Small intestine (tissue), 7 donors: ENCODE data around the gene NDUFS8. TPM values are rescaled to one million over a fixed set of nuclear protein-coding genes. Genes with fewer than 3 reads are reported as not detected.

Experiments used
- DNase-seq, 2 donors: peaks; one replicate each; pipeline versions ENCODE4 v3.0.0 to v3.0.0-alpha.2; 2013
- FAIRE-seq: peaks from 2 replicates; lab custom pipeline; 2012; peaks lifted over from hg19 to GRCh38; lab: Jason Lieb, UNC
- H3K27ac ChIP-seq, 3 donors: one replicate each; pipeline ENCODE4 v1.5.1; 2013; ENCODE audit warnings: low read length in 2 of 3, mild to moderate bottlenecking in 2 of 3, control low read depth in 1 of 3, inconsistent platforms in 1 of 3, low read depth in 1 of 3, moderate library complexity in 1 of 3
- H3K27me3 ChIP-seq, 3 donors: one replicate each; pipeline ENCODE4 v1.6.1; 2013; ENCODE audit warnings: low read length in 3 of 3, inconsistent platforms in 1 of 3; ENCODE audit not compliant: control insufficient read depth in 3 of 3, insufficient read depth in 3 of 3
- H3K36me3 ChIP-seq, 3 donors: one replicate each; pipeline ENCODE4 v1.6.1; 2013; ENCODE audit warnings: low read length in 3 of 3, inconsistent platforms in 1 of 3, low read depth in 1 of 3, mild to moderate bottlenecking in 1 of 3, moderate library complexity in 1 of 3; ENCODE audit not compliant: control insufficient read depth in 3 of 3, insufficient read depth in 2 of 3
- H3K4me1 ChIP-seq, 3 donors: one replicate each; pipeline ENCODE4 v1.6.1; 2013; ENCODE audit warnings: low read length in 2 of 3, inconsistent platforms in 1 of 3, low read depth in 1 of 3, mild to moderate bottlenecking in 1 of 3, moderate library complexity in 1 of 3; ENCODE audit not compliant: control insufficient read depth in 3 of 3, insufficient read depth in 2 of 3
- H3K4me3 ChIP-seq, 3 donors: one replicate each; pipeline ENCODE4 v1.5.1; 2013; ENCODE audit warnings: low read length in 3 of 3, control low read depth in 1 of 3, inconsistent platforms in 1 of 3, low read depth in 1 of 3, mild to moderate bottlenecking in 1 of 3, moderate library complexity in 1 of 3
- H3K9me3 ChIP-seq, 2 donors: one replicate each; pipeline ENCODE4 v1.6.1; 2013; ENCODE audit warnings: low read depth in 1 of 2, low read length in 1 of 2; ENCODE audit not compliant: control insufficient read depth in 2 of 2, insufficient read depth in 1 of 2
- WGBS, 3 donors: extraction: QIAGEN DNeasy Blood & Tissue Kit; methylation state at CpG; one replicate each; pipeline ENCODE4 v1.1.7; 2013; 5-methylcytosine and 5-hydroxymethylcytosine counted together
- polyA plus RNA-seq, 4 donors: library from polyadenylated mRNA; stranded (reverse) in 3 of 4; unstranded in 1 of 4; fragments of 200-250 nt in 3 of 4; fragments of 120-200 nt in 1 of 4; gene quantifications; one replicate each; pipeline versions ENCODE4 v1.2.1 to v1.2.3, GENCODE V29; 2013
- donor health status: healthy with polysubstance abuse.
- donor health status: control.
- donor health status: control.
- donor health status: Bipolar disorder and iron deficiency.
- donor health status: healthy.

The NDUFS8 gene
- polyA plus RNA-seq, 4 donors, result 71.4 to 290 (median 203) TPM

- DNase-seq, result no peak
- H3K36me3 ChIP-seq, result peaks cover 8 to 88% (median 20%) of the 10 kb centered on the region in 3 donors
Observed at GRCh38 chr11:68053117-68053516, 22.6 kb downstream of the NDUFS8 start.

GRCh38 chr11:68053981-68054812 is 23.7 kb downstream of the NDUFS8 start:
- Histone ChIP-seq H3K36me3 (peaks cover 8 to 79% (median 17%) of the 10 kb centered on the region in 3 donors), H3K4me1 (no peaks in the 10 kb centered on the region), H3K4me3 (no peak overlapping the region), H3K27me3 (no peaks in the 10 kb centered on the region), H3K27ac (no peak overlapping the region), H3K9me3 (no peaks in the 10 kb centered on the region)
- FAIRE-seq (no peak), DNase-seq (no peak)
- 89 to 94% (median 90%) methylated on average over 11 of the region's 11 CpGs for WGBS, 3 donors

More at GRCh38 chr11:68053117-68053516, 22.6 kb downstream of the NDUFS8 start:
- Histone ChIP-seq H3K27me3 (no peaks in the 10 kb centered on the region), H3K9me3 (no peaks in the 10 kb centered on the region), H3K4me1 (no peaks in the 10 kb centered on the region), H3K27ac (no peak overlapping the region), H3K4me3 (no peak overlapping the region)
- FAIRE-seq, result no peak
- WGBS, 3 donors, result 79 to 87% (median 81%) methylated on average over 9 of the region's 9 CpGs

- Histone ChIP-seq H3K27ac (no peak overlapping the region), H3K4me3 (no peak overlapping the region), H3K27me3 (no peaks in the 10 kb centered on the region), H3K9me3 (no peaks in the 10 kb centered on the region), H3K4me1 (no peaks in the 10 kb centered on the region), H3K36me3 (peaks cover 3 to 71% (median 15%) of the 10 kb centered on the region in 3 donors)
- FAIRE-seq, result no peak
- 93 to 95% (median 94%) methylated on average over 12 of the region's 12 CpGs for WGBS, 3 donors
- DNase-seq, result no peak
Observed at GRCh38 chr11:68056317-68057285, 26.1 kb downstream of the NDUFS8 start.

GRCh38 chr11:68057807-68058206 is 27.3 kb downstream of the NDUFS8 start:
- H3K9me3 ChIP-seq, result no peaks in the 10 kb centered on the region
- no peak overlapping the region for H3K4me3 ChIP-seq
- peaks cover 8 to 71% (median 18%) of the 10 kb centered on the region in 3 donors for H3K36me3 ChIP-seq
- H3K27me3 ChIP-seq, result no peaks in the 10 kb centered on the region
- no peak overlapping the region for H3K27ac ChIP-seq
- FAIRE-seq, result no peak
- H3K4me1 ChIP-seq, result no peaks in the 10 kb centered on the region
- DNase-seq, result no peak
- WGBS, 3 donors, result 96 to 97% (median 96%) methylated on average over 4 of the region's 4 CpGs

- Histone ChIP-seq H3K27me3 (no peaks in the 10 kb centered on the region), H3K27ac (no peak overlapping the region), H3K4me1 (no peaks in the 10 kb centered on the region), H3K4me3 (no peak overlapping the region), H3K36me3 (peaks cover 12 to 74% (median 27%) of the 10 kb centered on the region in 3 donors), H3K9me3 (no peaks in the 10 kb centered on the region)
- no peak for FAIRE-seq
- WGBS, 3 donors, result 92 to 93% (median 93%) methylated on average over 7 of the region's 7 CpGs
- no peak for DNase-seq
Observed at GRCh38 chr11:68061508-68061907, 31.0 kb downstream of the NDUFS8 start.

- no peaks in the 10 kb centered on the region for H3K27me3 ChIP-seq
- no peaks in the 10 kb centered on the region for H3K4me1 ChIP-seq
- 85 to 93% (median 90%) methylated on average over 2 of the region's 2 CpGs for WGBS, 3 donors
- no peak overlapping the region for H3K4me3 ChIP-seq
- DNase-seq (no peak), FAIRE-seq (no peak)
- peaks cover 21 to 88% (median 33%) of the 10 kb centered on the region in 3 donors for H3K36me3 ChIP-seq
- no peaks in the 10 kb centered on the region for H3K9me3 ChIP-seq
- H3K27ac ChIP-seq, result no peak overlapping the region
Observed at GRCh38 chr11:68064926-68065325, 34.4 kb downstream of the NDUFS8 start.

- no peaks in the 10 kb centered on the region for H3K9me3 ChIP-seq
- FAIRE-seq (no peak), DNase-seq (no peak)
- H3K4me3 ChIP-seq, result no peak overlapping the region
- no peaks in the 10 kb centered on the region for H3K4me1 ChIP-seq
- no peak overlapping the region for H3K27ac ChIP-seq
- H3K36me3 ChIP-seq, result peaks cover 21 to 87% (median 36%) of the 10 kb centered on the region in 3 donors
- no peaks in the 10 kb centered on the region for H3K27me3 ChIP-seq
- whole genome bisulfite sequencing, 3 donors, result 86 to 92% (median 90%) methylated on average over 5 of the region's 5 CpGs
Observed at GRCh38 chr11:68065841-68066240, 35.4 kb downstream of the NDUFS8 start.

GRCh38 chr11:68066742-68067141 is 36.3 kb downstream of the NDUFS8 start:
- 89 to 96% (median 90%) methylated on average over 3 of the region's 3 CpGs for WGBS, 3 donors
- Histone ChIP-seq H3K4me1 (no peaks in the 10 kb centered on the region), H3K27ac (no peak overlapping the region), H3K9me3 (no peaks in the 10 kb centered on the region), H3K27me3 (no peaks in the 10 kb centered on the region), H3K36me3 (peaks cover 17 to 86% (median 31%) of the 10 kb centered on the region in 3 donors), H3K4me3 (no peak overlapping the region)
- FAIRE-seq (no peak), DNase-seq (no peak)
